ENCODE measurements around the gene WDTC1.

GRCh38 chr1:27327964-27328363 is 93.5 kb downstream of the WDTC1 start:
- TF ChIP-seq CTCF (IDR thresholded peaks at IDR 0.05) (no peak), POLR2A (IDR thresholded peaks at IDR 0.05) (no peak), EP300 (IDR thresholded peaks at IDR 0.05) (no peak)

All from ovary (tissue), 3 donors.